Activated T-cell treated with anti-CD3 and anti-CD28 coated beads, Interleukin-2, amount 50 U/mL, for 24 hours (primary cell): ENCODE results near the gene BRAT1.

Experiments
- DNase-seq: peaks from one replicate; pipeline ENCODE4 v3.0.0-alpha.2; 2020
- H3K27ac Mint-ChIP-seq: 2 replicates; pipeline ENCODE4 v1.8.0; 2020; ENCODE audit warnings: mild to moderate bottlenecking, mixed read lengths
- H3K27me3 Mint-ChIP-seq: 2 replicates; pipeline ENCODE4 v1.8.0; 2020; ENCODE audit warnings: mixed read lengths
- H3K36me3 Mint-ChIP-seq: 2 replicates; pipeline ENCODE4 v1.8.0; 2020; ENCODE audit warnings: low read depth, mixed read lengths
- H3K4me1 Mint-ChIP-seq: 2 replicates; pipeline ENCODE4 v1.8.0; 2020; ENCODE audit warnings: low read depth, mixed read lengths
- H3K4me3 Mint-ChIP-seq: 2 replicates; pipeline ENCODE4 v1.8.0; 2020; ENCODE audit warnings: mild to moderate bottlenecking, moderate library complexity, mixed read lengths
- H3K9me3 Mint-ChIP-seq: 2 replicates; pipeline ENCODE4 v1.8.0; 2020; ENCODE audit warnings: mixed read lengths

Gene BRAT1

DNA sequence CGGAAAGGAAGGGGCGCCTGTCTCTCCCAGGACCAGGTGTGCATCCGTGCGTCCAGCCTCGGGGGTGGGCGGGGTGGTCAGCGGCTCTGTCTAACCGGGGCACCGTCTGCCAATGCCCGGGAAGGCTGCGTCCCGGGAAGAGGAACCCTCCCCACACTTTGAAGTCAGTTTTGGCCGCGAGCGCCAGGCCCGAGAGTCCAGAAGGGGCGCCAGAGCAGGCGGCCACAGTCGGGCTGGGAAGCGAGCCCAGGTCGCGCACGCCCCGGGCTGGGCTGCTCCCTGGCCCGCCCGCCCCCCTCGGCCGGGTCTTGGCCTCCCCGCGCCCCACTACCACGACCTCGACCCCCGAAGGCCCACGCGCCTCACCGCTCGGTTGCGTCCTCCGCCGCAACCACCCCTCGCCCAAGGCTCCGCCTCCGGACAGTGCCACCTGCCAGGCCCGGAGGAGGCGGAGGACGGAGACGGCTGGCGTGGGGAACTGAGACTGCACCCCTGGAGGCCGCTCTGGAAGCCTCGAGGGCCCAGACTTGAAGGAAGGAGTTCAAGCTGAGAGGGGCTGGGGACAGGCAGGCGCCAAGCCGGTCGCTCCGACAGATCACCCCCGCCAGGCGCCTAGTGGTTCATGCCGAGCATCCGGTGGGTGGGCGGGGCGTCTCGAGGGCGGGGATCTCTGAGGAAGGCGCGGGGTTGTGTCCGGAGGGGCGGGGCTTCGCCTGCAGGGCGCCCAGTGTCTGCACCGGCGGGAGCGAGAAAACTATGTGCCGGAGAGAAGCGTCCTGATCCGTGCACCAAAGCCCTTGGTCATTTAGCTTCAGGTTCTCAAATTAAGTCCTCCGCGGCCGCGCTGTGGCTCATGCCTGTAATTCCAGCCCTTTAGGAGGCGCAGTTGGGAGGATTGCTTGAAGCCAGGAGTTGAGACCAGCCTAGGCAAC lies at the start of gene BRAT1:
TSS of gene BRAT1 (minus strand) at position 404 of the 932 bp plus-strand sequence. CDS start 1,093 bp downstream, outside the sequence.
- peak within 1 kb of the TSS; percentile 96 for H3K27ac Mint-ChIP-seq
- peaks cover 44% of the 10 kb centered on the region for H3K4me1 Mint-ChIP-seq
- no peaks in the 10 kb centered on the region for H3K9me3 Mint-ChIP-seq
- no peaks in the 10 kb centered on the region for H3K27me3 Mint-ChIP-seq
- peak within 1 kb of the TSS; percentile 92 for H3K4me3 Mint-ChIP-seq
- peaks cover 34% of the 10 kb centered on the region for H3K36me3 Mint-ChIP-seq
- peak; percentile 96 for DNase-seq

DNA sequence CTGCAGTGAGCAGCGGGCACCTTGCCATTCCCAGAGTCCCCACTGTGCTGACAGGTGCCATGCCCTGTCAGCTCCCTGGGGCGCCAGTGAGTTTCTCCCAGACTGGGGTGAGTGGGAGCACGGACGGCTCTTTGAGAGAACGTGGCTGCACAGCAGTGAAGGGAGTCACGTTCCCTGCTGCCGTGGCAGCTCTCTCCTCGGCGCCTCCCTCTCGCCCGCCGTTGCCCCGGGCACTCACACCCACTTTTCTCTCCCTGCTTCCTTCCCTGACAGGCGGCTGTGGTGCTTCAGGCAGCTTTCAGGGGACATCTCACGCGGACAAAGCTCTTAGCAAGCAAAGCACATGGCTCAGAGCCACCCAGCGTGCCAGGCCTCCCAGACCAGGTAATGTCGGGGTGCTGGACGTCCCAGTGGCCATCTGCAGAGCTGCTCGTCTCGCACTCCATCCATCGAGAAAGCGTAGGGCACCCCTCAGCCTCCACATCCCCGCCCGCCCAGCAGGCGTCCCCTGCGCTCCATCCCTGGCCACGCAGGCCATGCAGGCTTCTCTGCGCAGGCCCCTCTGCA lies 49.4 kb upstream of the BRAT1 start:
- Mint-ChIP-seq H3K36me3 (peaks cover 17% of the 10 kb centered on the region), H3K4me3 (no peak overlapping the region), H3K27ac (no peak overlapping the region), H3K9me3 (no peaks in the 10 kb centered on the region), H3K27me3 (no peaks in the 10 kb centered on the region), H3K4me1 (peaks cover 5% of the 10 kb centered on the region)
- DNase-seq, result no peak

DNA sequence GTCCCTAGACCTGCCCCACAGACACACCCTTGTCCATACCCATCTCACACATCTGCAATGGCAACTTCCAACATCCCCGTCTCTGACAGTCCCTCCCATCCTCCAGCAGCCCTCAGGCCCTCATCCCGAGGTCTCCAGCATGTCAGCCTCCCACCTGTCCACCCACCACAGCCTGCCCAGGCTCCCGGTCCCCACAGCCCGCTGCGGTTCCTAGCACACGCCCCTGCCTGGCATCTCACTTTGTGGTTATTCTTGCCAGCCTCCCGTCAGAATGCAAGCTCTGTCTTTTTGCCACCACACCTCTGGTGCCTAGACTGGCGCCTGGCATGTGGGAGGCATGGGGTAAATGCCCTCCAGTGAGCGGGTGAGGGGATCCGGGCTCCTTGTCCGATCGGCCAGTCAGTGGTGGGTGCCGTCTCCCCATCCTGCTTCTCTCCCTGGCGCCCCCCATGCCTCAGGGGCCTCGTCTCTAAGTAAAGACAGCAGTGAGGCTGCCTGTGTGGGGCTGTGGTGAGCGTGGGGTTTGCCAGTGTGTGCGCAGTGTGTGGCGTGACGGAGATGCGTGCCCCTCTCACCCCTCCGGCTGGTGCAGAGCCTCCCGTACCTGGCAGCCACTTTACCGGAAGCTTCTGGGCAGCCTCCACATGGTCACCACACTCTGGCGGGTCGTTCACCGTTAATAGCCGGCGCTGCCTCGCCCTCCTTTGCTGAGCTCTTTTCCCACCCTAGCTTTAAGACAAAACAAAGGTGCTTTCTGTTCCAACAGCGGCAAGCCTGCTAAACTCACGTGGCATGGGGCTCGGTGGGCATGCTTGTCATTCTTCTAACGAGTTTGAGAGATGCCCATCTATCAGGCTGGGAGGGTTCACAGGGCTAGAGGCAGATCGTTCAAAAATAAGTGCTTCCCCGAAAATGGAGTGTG lies 48.0 kb upstream of the BRAT1 start:
- Mint-ChIP-seq H3K4me3 (no peak overlapping the region), H3K27me3 (no peaks in the 10 kb centered on the region), H3K4me1 (no peaks in the 10 kb centered on the region), H3K9me3 (no peaks in the 10 kb centered on the region), H3K36me3 (peaks cover 26% of the 10 kb centered on the region), H3K27ac (no peak overlapping the region)
- DNase-seq, result no peak

DNA sequence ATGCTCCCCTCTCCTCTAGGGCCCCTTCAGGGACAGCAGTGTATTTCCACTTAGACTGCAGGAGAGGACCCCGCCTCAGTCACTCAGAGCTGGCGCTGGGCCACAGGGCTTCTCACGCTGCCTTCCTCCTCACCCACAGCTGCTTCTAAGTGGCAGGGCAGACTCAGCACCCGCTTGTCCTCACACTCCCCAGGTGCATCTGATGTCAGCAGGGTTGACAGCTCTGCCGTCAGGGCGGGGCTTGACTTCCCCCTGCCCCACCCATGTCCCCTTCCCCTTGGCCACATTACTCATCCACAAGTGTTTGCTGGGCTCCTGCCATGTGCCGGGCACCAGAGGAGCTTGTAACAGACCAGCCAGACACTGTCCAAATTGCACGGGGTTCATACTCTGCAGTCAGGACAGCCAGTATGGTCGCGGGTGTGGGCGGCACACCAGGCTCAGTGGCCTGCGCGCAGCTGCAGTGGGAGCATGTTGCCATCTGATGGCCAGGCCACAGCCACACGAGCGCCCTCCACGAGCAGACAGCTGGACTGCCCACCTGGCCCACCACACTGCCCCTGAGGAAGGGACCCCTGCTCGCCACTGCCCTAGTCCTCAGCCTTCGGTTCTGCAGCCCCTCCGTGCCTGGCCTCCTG lies 47.2 kb upstream of the BRAT1 start:
- H3K4me1 Mint-ChIP-seq, result no peaks in the 10 kb centered on the region
- no peak for DNase-seq
- H3K9me3 Mint-ChIP-seq, result no peaks in the 10 kb centered on the region
- no peak overlapping the region for H3K4me3 Mint-ChIP-seq
- H3K27me3 Mint-ChIP-seq, result no peaks in the 10 kb centered on the region
- H3K27ac Mint-ChIP-seq, result no peak overlapping the region
- H3K36me3 Mint-ChIP-seq, result peaks cover 32% of the 10 kb centered on the region

DNA sequence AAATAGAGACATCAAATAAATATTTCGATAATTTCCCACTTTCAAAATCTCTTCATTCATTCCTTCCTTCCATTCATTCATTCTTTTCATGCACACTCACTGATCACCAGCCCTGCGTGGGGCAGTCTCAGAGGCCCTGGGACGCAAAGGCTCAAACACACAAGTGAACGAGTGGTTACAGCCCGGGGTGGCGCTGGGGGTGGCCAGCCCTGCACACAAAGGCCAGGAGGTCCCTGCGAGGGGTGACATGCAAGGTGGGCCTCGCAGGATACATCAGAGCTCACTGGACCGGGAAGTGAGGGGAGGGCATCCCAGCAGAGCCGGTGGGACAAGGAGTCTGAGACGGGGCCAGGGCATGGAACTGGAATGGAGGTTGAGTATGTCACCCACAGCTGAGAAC lies 46.6 kb upstream of the BRAT1 start:
- Mint-ChIP-seq H3K27me3 (no peaks in the 10 kb centered on the region), H3K4me3 (no peak overlapping the region), H3K27ac (no peak overlapping the region), H3K4me1 (no peaks in the 10 kb centered on the region), H3K36me3 (peaks cover 32% of the 10 kb centered on the region), H3K9me3 (no peaks in the 10 kb centered on the region)
- no peak for DNase-seq

DNA sequence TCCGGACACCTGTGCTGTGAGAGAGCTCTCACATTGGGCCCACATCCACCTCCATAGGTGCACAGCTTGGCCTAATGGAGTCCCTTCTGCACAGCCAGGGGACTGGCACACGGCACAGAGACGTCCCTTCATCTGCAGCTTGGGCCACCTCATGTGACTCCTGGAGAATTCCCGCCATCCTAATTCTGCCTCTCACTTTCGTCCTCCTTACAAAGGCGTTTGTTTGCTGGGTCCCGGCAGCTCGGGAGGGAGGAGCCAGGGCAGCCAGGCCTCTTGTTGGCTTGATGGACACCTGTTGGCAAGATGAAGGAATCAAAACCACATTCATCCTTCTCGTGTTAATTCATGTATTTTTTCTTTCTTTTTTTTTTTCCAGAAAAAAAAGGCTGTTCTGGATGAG lies 45.7 kb upstream of the BRAT1 start:
- no peaks in the 10 kb centered on the region for H3K4me1 Mint-ChIP-seq
- DNase-seq, result no peak
- peaks cover 34% of the 10 kb centered on the region for H3K36me3 Mint-ChIP-seq
- no peaks in the 10 kb centered on the region for H3K9me3 Mint-ChIP-seq
- H3K27me3 Mint-ChIP-seq, result no peaks in the 10 kb centered on the region
- H3K4me3 Mint-ChIP-seq, result no peak overlapping the region
- no peak overlapping the region for H3K27ac Mint-ChIP-seq

DNA sequence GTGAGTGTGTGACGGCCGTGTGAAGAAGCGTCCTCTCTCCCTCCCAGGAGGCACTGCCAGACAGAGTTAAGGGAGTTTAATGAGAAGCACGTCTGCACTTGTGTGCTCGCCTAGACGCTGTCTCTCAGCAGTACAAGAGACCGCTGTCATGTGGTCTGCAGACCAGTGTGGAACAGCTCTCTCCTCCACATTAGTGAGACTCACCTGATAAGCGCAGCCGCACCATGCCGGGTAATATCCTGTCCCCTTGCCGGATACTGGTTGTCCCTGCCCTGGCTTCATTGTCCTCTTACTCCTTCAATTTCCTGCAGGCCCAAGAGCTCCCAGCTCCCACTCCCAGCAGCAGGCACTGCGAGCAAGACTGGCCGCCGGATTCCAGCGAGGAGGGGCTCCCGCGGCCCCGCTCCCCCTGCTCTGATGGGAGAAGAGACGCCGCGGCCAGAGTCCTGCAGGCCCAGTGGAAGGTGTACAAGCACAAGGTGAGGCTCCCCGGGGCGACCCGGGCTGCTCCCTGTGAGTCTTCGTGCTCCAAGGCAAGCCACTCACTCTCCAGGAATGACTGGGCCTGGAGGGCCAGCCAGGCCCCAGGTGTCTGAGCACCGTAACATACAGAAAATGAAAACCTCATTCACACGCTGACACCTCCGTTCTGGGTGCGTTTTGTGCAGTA lies 43.0 kb upstream of the BRAT1 start:
- H3K9me3 Mint-ChIP-seq, result no peaks in the 10 kb centered on the region
- H3K36me3 Mint-ChIP-seq, result peaks cover 45% of the 10 kb centered on the region
- DNase-seq, result no peak
- H3K27me3 Mint-ChIP-seq, result no peaks in the 10 kb centered on the region
- H3K27ac Mint-ChIP-seq, result no peak overlapping the region
- H3K4me3 Mint-ChIP-seq, result no peak overlapping the region
- H3K4me1 Mint-ChIP-seq, result no peaks in the 10 kb centered on the region

DNA sequence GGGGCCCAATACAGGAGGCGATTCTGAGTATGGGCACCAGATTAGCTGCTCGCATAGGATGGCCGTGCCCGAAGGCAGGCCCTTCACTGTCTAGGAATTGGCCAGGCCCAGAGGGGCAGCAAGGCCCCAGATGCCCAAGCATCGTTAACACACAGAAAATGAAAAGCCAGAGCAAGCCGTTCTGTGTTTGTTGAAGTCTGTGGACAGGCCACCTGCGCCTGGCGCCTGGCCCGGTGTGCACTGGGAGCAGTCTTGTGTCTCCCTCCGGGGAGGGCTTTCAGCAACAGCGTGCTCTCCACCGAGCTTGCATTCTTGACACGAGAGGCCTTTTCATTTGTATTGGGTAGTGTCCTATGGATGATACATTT lies 41.9 kb upstream of the BRAT1 start:
- no peaks in the 10 kb centered on the region for H3K27me3 Mint-ChIP-seq
- no peak overlapping the region for H3K27ac Mint-ChIP-seq
- no peak for DNase-seq
- H3K4me1 Mint-ChIP-seq, result no peaks in the 10 kb centered on the region
- no peaks in the 10 kb centered on the region for H3K9me3 Mint-ChIP-seq
- H3K36me3 Mint-ChIP-seq, result peaks cover 55% of the 10 kb centered on the region
- H3K4me3 Mint-ChIP-seq, result no peak overlapping the region

DNA sequence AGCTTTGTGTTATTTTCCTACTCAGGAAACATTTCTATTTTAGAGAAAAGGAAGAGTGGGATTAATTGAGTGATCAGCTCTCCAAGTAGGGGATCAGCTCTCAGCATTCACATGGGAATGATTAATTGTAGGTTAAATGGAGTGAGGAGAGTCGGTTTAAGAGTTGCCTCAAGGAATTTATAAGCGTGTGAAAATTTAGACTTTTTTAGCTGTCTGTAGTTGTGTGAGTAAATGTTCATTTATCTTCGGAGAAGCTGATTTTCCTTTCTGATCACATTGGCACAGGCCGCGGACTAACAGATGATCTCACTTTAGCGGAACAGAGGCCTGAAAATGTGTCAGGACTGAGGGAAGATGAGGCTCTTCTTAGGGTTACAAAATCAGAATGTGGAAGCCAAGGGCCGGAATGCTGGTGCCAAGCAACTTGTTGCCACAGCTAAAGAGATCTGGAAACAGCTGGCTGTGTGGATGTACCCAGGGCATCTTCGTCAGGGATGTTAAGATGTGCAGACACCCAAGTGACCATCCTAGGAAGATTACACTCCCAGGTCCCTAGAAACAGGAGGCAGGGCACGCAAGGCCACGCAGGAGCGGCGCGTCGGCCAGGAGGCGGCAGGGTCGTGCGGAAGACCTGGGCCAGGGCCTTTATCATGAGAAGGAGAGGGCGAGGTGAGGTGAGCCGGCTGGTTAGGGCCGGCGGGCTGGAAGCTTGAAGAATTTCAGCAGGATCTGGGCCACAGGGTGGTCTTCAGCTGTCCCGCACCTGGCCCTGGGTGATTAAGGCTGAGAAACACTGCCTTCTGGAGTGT lies 41.3 kb upstream of the BRAT1 start:
- no peak overlapping the region for H3K27ac Mint-ChIP-seq
- H3K36me3 Mint-ChIP-seq, result peaks cover 55% of the 10 kb centered on the region
- no peaks in the 10 kb centered on the region for H3K4me1 Mint-ChIP-seq
- no peak for DNase-seq
- no peak overlapping the region for H3K4me3 Mint-ChIP-seq
- H3K27me3 Mint-ChIP-seq, result no peaks in the 10 kb centered on the region
- H3K9me3 Mint-ChIP-seq, result no peaks in the 10 kb centered on the region

DNA sequence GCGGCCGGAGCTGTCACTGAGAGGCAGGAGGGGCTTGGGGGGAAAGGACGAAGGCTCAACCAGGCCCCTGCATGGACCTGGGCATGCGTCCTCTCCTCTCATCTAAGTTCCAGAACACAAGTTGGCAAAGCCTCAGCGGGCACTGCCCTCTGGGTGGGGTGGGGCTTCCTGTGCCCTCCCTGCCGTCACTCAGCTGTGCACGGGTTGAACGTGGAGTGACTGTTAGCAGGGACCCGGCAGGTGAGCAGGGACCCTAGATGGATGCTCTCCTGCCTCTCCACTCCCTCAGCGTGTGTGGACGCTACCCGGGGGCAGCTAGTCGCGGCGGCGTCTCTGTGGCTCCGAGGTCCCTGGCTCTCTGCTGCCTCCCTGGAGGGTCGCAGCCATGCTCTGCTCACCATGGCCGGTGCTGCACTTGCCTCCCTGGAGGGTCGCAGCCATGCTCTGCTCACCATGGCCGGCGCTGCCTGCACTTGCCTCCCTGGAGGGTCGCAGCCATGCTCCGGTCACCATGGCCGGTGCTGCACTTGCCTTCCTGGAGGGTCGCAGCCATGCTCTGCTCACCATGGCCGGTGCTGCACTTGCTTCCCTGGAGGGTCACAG lies 40.0 kb upstream of the BRAT1 start:
- Mint-ChIP-seq H3K27ac (no peak overlapping the region), H3K27me3 (no peaks in the 10 kb centered on the region), H3K9me3 (no peaks in the 10 kb centered on the region), H3K4me1 (no peaks in the 10 kb centered on the region), H3K36me3 (peaks cover 48% of the 10 kb centered on the region), H3K4me3 (no peak overlapping the region)
- DNase-seq, result no peak

DNA sequence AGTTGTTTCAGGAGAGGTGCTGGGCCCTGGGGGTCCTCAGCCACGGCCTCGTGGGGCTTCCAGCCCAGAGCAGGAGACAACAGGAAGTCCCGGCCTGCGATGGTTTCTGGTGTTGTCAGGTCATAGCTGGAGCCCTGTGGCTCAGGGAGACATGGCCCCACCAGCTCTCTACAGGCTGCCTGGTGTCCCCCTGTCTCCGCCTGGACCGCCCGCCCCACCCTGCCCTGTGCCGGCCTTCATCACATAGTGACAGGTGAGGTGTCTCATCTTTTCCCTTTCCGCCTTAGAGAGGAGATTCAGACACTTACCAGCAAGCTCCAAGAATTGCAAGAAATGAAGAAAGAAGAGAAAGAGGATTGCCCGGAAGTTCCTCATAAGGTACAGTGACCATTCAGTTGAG lies 39.3 kb upstream of the BRAT1 start:
- H3K4me1 Mint-ChIP-seq, result no peaks in the 10 kb centered on the region
- no peak overlapping the region for H3K4me3 Mint-ChIP-seq
- no peaks in the 10 kb centered on the region for H3K27me3 Mint-ChIP-seq
- no peak for DNase-seq
- H3K36me3 Mint-ChIP-seq, result peaks cover 47% of the 10 kb centered on the region
- H3K9me3 Mint-ChIP-seq, result no peaks in the 10 kb centered on the region
- H3K27ac Mint-ChIP-seq, result no peak overlapping the region

DNA sequence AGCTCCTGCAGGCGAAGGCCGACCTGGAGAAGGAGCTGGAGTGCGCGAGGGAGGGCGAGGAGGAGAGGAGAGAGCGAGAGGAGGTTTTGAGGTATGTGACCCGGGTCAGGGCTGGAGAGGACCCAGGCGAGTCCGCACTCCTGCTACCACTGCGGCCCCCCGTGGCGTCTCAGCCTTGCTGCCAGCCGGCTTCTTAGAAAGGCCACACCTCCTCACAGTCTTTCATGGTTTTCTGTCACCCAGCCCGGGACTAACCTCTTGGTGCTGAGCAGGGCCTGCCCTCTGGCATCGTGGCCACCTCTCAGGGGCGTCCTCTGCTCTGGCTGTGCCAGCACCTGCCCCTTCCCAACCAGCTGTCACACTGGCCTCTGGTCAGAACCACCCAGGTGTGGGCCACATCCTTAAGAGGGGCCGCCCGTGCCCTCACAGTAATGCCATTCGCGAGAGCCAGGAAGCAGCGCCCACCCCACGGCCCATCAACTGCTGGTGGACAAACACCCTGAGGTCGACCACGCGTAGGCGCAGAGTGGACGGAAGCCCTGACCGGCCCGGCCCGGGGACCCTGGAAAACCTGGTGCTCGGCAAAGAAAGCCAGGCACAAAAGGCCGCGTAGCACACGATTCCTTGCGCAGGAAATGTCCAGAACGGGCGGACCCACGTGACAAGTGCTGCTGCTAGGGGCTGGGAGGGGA lies 37.9 kb upstream of the BRAT1 start:
- Mint-ChIP-seq H3K4me3 (no peak overlapping the region), H3K9me3 (no peaks in the 10 kb centered on the region), H3K4me1 (no peaks in the 10 kb centered on the region), H3K27ac (no peak overlapping the region), H3K36me3 (peaks cover 35% of the 10 kb centered on the region), H3K27me3 (no peaks in the 10 kb centered on the region)
- no peak for DNase-seq
